ENCODE data around the gene PTPRG.

DNA sequence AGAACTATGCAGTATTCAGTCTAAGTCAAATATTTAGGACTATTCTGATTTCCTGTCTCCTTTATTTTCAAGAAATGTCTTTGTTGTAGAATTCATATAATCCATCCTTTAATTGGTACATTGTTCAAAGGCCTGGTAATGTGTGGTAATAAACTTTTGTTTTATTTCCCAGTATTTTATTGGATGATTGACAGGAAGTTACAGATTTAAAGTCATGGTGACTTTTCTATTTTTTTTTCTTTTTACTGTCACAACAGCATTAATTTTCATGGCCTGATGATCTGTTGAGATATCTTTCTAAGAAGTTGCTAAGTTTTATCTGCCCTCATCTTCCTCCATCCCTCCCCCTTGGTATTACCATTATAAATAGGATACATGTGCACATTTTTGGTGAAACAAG, 161.7 kb downstream of the PTPRG start:
- TF ChIP-seq TAF1 (IDR thresholded peaks at IDR 0.05; ENCODE audit: borderline replicate concordance, low read depth, low read length): no peak
- no peak for TF ChIP-seq POLR2A (IDR thresholded peaks at IDR 0.05; ENCODE audit: low read depth, low read length)
- TF ChIP-seq POLR2AphosphoS5 (IDR thresholded peaks at IDR 0.05; ENCODE audit: low read depth, low read length): no peak
